ENCODE results near the gene AGO1. TPM values are rescaled to one million over a fixed set of nuclear protein-coding genes. Genes with fewer than 3 reads are reported as not detected.

Gene AGO1
- total RNA-seq, 3 donors from 2014 or later, result 32.1 to 35.7 (median 33.7) TPM

- Mint-ChIP-seq H3K4me3 (no peak overlapping the region), H3K27me3 (ENCODE audit: low read depth) (no peaks in the 10 kb centered on the region), H3K36me3 (ENCODE audit: insufficient read depth) (peaks cover 67% of the 10 kb centered on the region), H3K9me3 (no peaks in the 10 kb centered on the region), H3K4me1 (ENCODE audit: low read depth) (no peaks in the 10 kb centered on the region)
- ATAC-seq (no peak), DNase-seq (no peak)
Measured at GRCh38 chr1:35915693-35916092, 32.7 kb downstream of the AGO1 start.

GRCh38 chr1:35923791-35924221 lies 40.8 kb downstream of the AGO1 start:
- Mint-ChIP-seq H3K4me3 (no peak overlapping the region), H3K36me3 (ENCODE audit: insufficient read depth) (peaks cover 20% of the 10 kb centered on the region), H3K27me3 (ENCODE audit: low read depth) (no peaks in the 10 kb centered on the region), H3K4me1 (ENCODE audit: low read depth) (no peaks in the 10 kb centered on the region), H3K9me3 (no peaks in the 10 kb centered on the region)
- ATAC-seq (no peak), DNase-seq (no peak)

- Mint-ChIP-seq H3K4me1 (ENCODE audit: low read depth) (peaks cover 4% of the 10 kb centered on the region), H3K27me3 (ENCODE audit: low read depth) (no peaks in the 10 kb centered on the region), H3K4me3 (no peak overlapping the region), H3K36me3 (ENCODE audit: insufficient read depth) (peaks cover 13% of the 10 kb centered on the region), H3K9me3 (no peaks in the 10 kb centered on the region)
- ATAC-seq, result no peak
- DNase-seq, result no peak
Measured at GRCh38 chr1:35924838-35925237, 41.8 kb downstream of the AGO1 start.

GRCh38 chr1:35925741-35926140 lies 42.7 kb downstream of the AGO1 start:
- H3K4me3 Mint-ChIP-seq, result no peak overlapping the region
- no peak for DNase-seq

GRCh38 chr1:35927472-35927871 lies 44.5 kb downstream of the AGO1 start:
- peaks cover under 1% of the 10 kb centered on the region for H3K36me3 Mint-ChIP-seq (ENCODE audit: insufficient read depth)
- ATAC-seq (no peak), DNase-seq (no peak)
- no peak overlapping the region for H3K4me3 Mint-ChIP-seq
- H3K27me3 Mint-ChIP-seq (ENCODE audit: low read depth), result no peaks in the 10 kb centered on the region
- no peaks in the 10 kb centered on the region for H3K9me3 Mint-ChIP-seq
- peaks cover 17% of the 10 kb centered on the region for H3K4me1 Mint-ChIP-seq (ENCODE audit: low read depth)

More at GRCh38 chr1:35925741-35926140, 42.7 kb downstream of the AGO1 start:
- no peaks in the 10 kb centered on the region for H3K27me3 Mint-ChIP-seq (ENCODE audit: low read depth)
- H3K36me3 Mint-ChIP-seq (ENCODE audit: insufficient read depth), result peaks cover 5% of the 10 kb centered on the region
- H3K9me3 Mint-ChIP-seq, result no peaks in the 10 kb centered on the region
- peaks cover 8% of the 10 kb centered on the region for H3K4me1 Mint-ChIP-seq (ENCODE audit: low read depth)
- no peak for ATAC-seq

GRCh38 chr1:35929730-35930592 lies 47.0 kb downstream of the AGO1 start:
- Mint-ChIP-seq H3K4me1 (ENCODE audit: low read depth) (peaks cover 34% of the 10 kb centered on the region), H3K4me3 (peak overlapping the region; percentile 93), H3K27me3 (ENCODE audit: low read depth) (no peaks in the 10 kb centered on the region), H3K36me3 (ENCODE audit: insufficient read depth) (no peaks in the 10 kb centered on the region), H3K9me3 (no peaks in the 10 kb centered on the region)
- ATAC-seq, result no peak
- DNase-seq, result peak; percentile 31

- DNase-seq (peak; percentile 77), ATAC-seq (peak; percentile 94 to 96)
- Mint-ChIP-seq H3K27me3 (ENCODE audit: low read depth) (no peaks in the 10 kb centered on the region), H3K4me1 (ENCODE audit: low read depth) (peaks cover 35% of the 10 kb centered on the region), H3K4me3 (peak within 1 kb of the TSS; percentile 94), H3K36me3 (ENCODE audit: insufficient read depth) (no peaks in the 10 kb centered on the region), H3K9me3 (no peaks in the 10 kb centered on the region)
Measured at GRCh38 chr1:35930593-35931445, 47.8 kb downstream of the AGO1 start, which contains the start of gene AGO3. Gene AGO3, plus strand, starts transcription at chr1:35931105. Its CDS starts 322 bp downstream, at chr1:35931427.

- Mint-ChIP-seq H3K36me3 (ENCODE audit: insufficient read depth) (no peaks in the 10 kb centered on the region), H3K4me1 (ENCODE audit: low read depth) (peaks cover 39% of the 10 kb centered on the region), H3K4me3 (peak overlapping the region; percentile 94), H3K27me3 (ENCODE audit: low read depth) (no peaks in the 10 kb centered on the region), H3K9me3 (no peaks in the 10 kb centered on the region)
- DNase-seq, result no peak
- ATAC-seq, result no peak
Measured at GRCh38 chr1:35931446-35932157, 48.6 kb downstream of the AGO1 start.

GRCh38 chr1:35932158-35932636 lies 49.2 kb downstream of the AGO1 start:
- Mint-ChIP-seq H3K9me3 (no peaks in the 10 kb centered on the region), H3K4me3 (peak overlapping the region; percentile 94), H3K27me3 (ENCODE audit: low read depth) (no peaks in the 10 kb centered on the region), H3K36me3 (ENCODE audit: insufficient read depth) (no peaks in the 10 kb centered on the region), H3K4me1 (ENCODE audit: low read depth) (peaks cover 41% of the 10 kb centered on the region)
- DNase-seq (no peak), ATAC-seq (no peak)

GRCh38 chr1:35932941-35933340 lies 49.9 kb downstream of the AGO1 start:
- DNase-seq (no peak), ATAC-seq (no peak)
- Mint-ChIP-seq H3K4me3 (peak overlapping the region; percentile 94), H3K36me3 (ENCODE audit: insufficient read depth) (no peaks in the 10 kb centered on the region), H3K9me3 (no peaks in the 10 kb centered on the region), H3K27me3 (ENCODE audit: low read depth) (no peaks in the 10 kb centered on the region), H3K4me1 (ENCODE audit: low read depth) (peaks cover 41% of the 10 kb centered on the region)

GRCh38 chr1:35935442-35936388 lies 52.7 kb downstream of the AGO1 start:
- ATAC-seq (no peak), DNase-seq (no peak)
- H3K9me3 Mint-ChIP-seq, result no peaks in the 10 kb centered on the region
- peaks cover 40% of the 10 kb centered on the region for H3K4me1 Mint-ChIP-seq (ENCODE audit: low read depth)
- H3K27me3 Mint-ChIP-seq (ENCODE audit: low read depth), result no peaks in the 10 kb centered on the region
- H3K36me3 Mint-ChIP-seq (ENCODE audit: insufficient read depth), result peaks cover 2% of the 10 kb centered on the region
- H3K4me3 Mint-ChIP-seq, result no peak overlapping the region

- Mint-ChIP-seq H3K4me3 (no peak overlapping the region), H3K27me3 (ENCODE audit: low read depth) (no peaks in the 10 kb centered on the region), H3K4me1 (ENCODE audit: low read depth) (peaks cover 48% of the 10 kb centered on the region), H3K36me3 (ENCODE audit: insufficient read depth) (peaks cover 6% of the 10 kb centered on the region), H3K9me3 (no peaks in the 10 kb centered on the region)
- DNase-seq, result no peak
- ATAC-seq, result no peak
Measured at GRCh38 chr1:35936838-35937237, 53.8 kb downstream of the AGO1 start.

GRCh38 chr1:35939484-35939883 lies 56.5 kb downstream of the AGO1 start:
- ATAC-seq (no peak), DNase-seq (no peak)
- Mint-ChIP-seq H3K9me3 (no peaks in the 10 kb centered on the region), H3K4me1 (ENCODE audit: low read depth) (peaks cover 41% of the 10 kb centered on the region), H3K4me3 (no peak overlapping the region), H3K36me3 (ENCODE audit: insufficient read depth) (peaks cover 8% of the 10 kb centered on the region), H3K27me3 (ENCODE audit: low read depth) (no peaks in the 10 kb centered on the region)

All from activated T-cell treated with anti-CD3 and anti-CD28 coated beads, Interleukin-2, amount 50 U/mL, for 4 hours (primary cell).